Iris pigment epithelial cell (primary cell): ENCODE results near the gene ARHGEF3.
"Not testable (repeated sequence)": the region's sequence is repeated elsewhere in the genome, so short reads cannot be mapped to it uniquely, and the experiment has no call there.

Experiments used
- DNase-seq: peaks from one replicate; pipeline ENCODE4 v3.0.0-alpha.2; 2011; ENCODE audit warnings: low read depth

ARHGEF3 gene

DNA sequence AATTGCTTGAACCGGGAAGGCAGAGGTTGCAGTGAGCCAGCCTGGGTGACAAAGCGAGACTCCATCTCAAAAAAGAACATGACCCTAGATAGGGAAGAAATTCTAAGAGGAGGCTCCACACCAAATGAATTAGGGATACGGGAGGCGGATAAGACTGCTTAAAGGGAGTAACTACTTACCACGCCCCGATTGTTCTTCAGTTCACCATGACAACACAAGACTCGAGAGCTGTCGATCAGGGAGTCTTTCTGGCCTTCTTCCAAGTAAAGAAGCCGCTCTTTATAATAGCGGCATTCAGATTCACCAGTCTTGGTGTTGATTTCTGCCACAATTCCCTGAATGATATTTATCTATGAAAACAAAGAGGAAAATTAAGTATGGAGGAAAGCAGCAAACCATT lies 64.7 kb downstream of the ARHGEF3 start:
- no peak for DNase-seq

- DNase-seq: no peak
These were observed 69.6 kb downstream of the ARHGEF3 start for GRCh38 chr3:56732109-56732508.

DNA sequence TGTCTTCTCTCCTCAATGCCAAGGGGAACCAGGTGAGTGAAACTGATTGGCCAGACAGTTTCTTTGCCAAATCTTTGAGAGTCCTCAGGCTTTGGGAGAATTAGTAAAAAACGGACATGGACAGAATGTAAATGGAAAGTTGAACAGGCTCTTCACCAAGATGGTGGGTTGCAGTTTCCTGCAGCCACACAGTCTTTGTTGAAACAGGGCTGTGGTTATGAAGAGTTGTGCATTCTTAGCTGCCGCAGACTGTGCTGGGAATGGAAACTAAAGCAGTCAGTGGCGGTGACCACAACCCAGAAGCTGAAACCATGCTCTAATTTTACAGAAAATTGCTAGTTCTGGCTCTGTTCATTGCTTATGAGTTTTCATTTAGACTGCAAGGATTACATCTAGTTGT lies 76.6 kb downstream of the ARHGEF3 start:
- no peak for DNase-seq

GRCh38 chr3:56724676-56725075 lies 77.1 kb downstream of the ARHGEF3 start:
- no peak for DNase-seq

- DNase-seq: no peak
These were observed 80.9 kb downstream of the ARHGEF3 start for GRCh38 chr3:56720849-56721248.

DNA sequence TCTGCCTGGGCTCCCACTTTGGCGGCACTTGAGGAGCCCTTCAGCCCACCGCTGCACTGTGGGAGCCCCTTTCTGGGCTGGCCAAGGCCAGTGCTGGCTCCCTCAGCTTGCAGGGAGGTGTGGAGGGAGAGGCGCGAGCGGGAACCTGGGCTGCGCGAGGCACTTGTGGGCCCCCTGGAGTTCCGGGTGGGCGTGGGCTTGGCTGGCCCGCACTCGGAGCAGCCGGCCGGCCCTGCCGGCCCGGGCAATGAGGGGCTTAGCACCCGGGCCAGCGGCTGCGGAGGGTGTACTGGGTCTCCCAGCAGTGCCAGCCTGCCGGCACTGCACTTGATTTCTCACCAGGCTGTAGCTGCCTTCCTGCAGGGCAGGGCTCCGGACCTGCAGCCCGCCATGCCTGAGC lies 82.9 kb downstream of the ARHGEF3 start:
- not testable (repeated sequence) for DNase-seq

DNA sequence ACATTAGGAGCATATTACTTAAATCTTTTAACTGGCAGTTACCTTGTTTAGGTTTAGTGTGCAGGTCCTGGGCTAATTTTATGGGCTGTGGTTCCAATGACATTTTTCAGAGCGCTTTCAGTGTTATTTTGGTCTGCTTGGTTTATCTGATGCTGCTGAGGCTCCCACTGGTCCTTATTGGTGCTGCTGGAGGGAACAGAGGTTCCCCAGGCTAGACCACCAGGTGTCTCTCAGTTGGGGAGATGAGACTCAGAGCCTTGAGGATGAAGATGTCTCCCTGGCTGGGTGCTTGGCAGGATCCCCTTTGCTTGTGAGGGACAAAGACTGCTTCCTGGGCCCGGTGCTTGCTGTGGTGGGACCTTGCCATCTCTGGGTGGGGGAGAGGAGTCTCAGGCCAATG lies 90.4 kb downstream of the ARHGEF3 start:
- DNase-seq: no peak

GRCh38 chr3:56707412-56707811 lies 94.3 kb downstream of the ARHGEF3 start:
- DNase-seq: not testable (repeated sequence)

- no peak for DNase-seq
These were observed 95.1 kb downstream of the ARHGEF3 start for GRCh38 chr3:56706629-56707028.

DNA sequence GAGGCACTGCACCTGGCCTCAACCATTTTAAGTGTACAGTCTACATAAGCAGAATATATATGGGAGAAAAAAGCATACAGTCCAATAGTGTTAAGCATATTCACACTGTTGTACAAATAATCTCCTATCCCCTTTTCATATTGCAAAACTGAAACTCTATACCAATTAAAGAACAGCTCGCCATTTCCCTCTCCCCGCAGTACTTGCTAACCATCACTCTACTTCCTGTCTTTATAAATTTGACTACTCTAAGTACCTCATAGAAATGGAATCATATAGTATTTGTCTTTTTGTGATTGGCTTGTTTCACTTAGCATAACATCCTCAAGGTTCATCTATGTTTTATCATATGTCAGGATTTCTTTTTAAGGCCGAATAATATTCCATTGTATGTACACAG lies 97.0 kb downstream of the ARHGEF3 start:
- DNase-seq: no peak

DNA sequence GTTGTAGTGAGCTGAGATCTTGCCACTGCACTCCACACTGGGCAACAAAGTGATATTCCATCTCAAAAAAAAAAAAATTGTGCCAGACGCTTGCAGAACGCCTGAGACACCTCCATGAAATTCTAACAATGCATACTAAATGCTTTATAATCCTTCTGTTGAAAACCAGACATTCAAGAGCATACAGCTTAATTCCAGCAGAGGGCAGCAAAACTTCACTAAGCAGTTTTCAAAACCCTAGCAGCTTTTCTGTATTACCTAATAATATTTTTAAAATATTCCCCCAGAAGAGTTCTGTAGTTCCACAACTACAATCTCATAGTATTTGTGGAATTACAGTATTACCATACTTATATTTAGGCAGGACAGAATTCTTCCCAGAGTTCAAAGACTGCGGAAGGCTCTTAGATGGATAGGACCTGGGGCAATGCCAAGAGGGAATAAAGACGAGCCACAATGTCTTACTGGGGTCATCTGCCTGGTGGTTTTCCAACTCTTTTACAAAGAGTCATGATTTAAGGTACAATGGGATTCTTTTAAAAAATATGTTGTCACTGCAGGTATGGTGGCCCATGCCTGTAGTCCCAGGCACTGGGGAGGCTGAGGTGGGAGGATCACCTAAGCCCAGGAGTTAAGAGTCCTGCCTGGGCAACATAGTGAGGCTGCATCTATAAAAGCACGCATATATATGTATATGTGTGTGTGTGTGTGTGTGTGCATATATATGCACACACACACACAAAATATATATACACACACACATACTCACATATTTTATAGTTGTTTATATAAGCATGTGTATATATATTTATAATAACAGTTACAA lies 99.0 kb downstream of the ARHGEF3 start:
- peak; percentile 77 for DNase-seq

- no peak for DNase-seq
These were observed 101.6 kb downstream of the ARHGEF3 start for GRCh38 chr3:56700151-56700550.

- DNase-seq: no peak
These were observed 106.7 kb downstream of the ARHGEF3 start for GRCh38 chr3:56694867-56695683.

DNA sequence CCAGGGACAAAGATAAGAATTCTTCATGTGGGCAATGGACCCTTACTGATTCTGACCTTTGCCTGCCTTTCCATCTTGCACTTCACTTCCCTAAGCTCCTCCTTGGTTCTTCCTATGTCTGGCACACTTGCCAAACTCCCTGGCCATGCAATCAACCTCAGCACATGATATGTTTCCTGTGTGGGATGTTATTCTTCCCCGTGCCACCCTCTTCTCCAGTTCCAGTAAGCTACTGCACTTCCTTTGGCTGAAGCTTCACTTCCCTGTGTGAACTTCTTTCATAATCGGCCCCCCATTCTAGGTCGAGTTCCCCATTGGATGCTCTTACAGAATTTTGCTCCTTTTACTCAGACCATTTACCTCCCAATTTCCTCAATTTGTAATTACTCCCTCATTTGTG lies 108.0 kb downstream of the ARHGEF3 start:
- DNase-seq: no peak

GRCh38 chr3:56692520-56693433 lies 109.0 kb downstream of the ARHGEF3 start:
- not testable (repeated sequence) for DNase-seq

DNA sequence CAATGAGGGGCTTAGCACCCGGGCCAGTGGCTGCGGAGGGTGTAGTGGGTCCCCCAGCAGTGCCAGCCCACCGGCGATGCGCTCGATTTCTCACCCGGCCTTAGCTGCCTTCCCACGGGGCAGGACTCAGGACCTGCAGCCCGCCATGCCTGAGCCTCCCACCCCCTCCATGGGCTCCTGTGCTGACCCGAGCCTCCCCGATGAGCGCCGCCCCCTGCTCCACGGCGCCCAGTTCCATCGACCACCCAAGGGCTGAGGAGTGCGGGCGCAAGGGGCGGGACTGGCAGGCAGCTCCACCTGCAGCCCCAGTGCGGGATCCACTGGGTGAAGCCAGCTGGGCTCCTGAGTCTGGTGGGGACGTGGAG lies 109.8 kb downstream of the ARHGEF3 start:
- DNase-seq: not testable (repeated sequence)

DNA sequence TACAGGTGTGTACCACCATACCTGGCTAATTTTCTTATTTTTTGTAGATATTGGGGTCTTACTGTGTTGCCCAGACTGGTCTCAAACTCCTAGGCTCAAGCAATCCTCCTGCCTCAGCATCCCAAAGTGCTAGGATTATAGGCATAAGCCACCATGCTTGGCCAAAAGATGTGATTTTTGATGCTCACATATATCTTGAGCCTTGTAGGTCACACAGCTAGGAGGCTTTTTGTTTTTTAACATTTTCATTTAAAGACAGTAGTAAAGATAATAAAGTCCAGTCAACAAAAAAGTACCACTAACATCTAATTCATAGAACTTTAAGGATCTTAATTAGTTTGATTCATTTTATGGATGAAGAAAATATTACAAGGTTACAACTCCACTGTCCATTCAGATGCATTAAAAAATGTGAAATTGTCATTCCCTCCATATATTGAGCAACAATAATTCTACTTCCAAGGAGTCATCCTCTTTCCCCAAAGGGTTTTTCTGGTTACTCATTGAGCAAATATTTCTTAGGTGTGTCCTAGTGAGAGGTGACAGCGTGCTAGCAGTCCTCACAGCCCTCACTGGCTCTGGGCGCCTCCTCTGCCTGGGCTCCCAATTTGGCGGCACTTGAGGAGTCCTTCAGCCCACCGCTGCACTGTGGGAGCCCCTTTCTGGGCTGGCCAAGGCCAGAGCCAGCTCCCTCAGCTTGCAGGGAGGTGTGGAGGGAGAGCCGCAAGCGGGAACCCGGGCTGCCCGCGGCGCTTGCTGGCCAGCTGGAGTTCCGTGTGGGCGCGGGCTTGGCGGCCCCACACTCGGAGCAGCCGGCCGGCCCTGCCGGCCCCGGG lies 110.4 kb downstream of the ARHGEF3 start:
- DNase-seq: no peak

GRCh38 chr3:56689303-56689702 lies 112.4 kb downstream of the ARHGEF3 start:
- no peak for DNase-seq

GRCh38 chr3:56688191-56688590 lies 113.6 kb downstream of the ARHGEF3 start:
- DNase-seq: no peak

- DNase-seq: no peak
These were observed 117.7 kb downstream of the ARHGEF3 start for GRCh38 chr3:56684029-56684428.

DNA sequence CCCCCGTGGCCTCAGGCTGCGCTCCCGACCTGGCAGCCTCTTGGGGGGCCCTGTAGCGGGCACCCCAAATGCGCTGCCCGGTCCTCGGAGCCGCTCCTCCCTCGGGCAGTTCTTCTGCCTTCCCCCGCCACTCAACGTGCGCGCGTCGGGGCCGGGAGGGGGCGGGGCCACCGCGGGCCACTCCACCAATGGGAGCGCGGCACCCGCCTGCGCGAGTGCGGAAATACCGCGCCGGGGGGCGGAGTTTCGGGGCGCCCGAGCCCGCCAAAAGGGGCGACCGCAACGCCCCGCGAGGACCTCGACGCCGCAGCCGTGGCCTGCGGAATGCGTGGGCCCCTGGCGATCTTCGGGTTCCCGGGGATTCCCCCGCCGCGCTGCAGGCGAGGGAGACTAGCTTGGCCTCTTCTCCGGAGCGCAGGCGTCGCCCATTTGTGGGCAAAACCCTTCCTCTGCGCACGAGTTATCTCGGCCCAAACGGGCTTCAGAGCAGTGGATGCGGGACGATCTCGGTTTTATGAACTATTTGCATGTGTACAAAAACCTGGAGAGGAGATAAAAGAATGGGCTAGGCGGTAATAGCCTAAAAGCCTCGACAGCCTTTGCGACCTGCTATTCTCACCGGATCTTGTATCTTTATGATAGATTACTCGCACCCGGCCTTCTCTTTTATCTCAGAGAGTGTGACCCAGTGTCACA lies 118.5 kb downstream of the ARHGEF3 start, which contains the start of gene TASOR:
Gene TASOR (minus strand): TSS at position 144 of the 696 bp plus-strand sequence. CDS start 259 bp downstream, outside the sequence.
- peak; percentile 77 for DNase-seq
